ENCODE measurements around the gene PPIF. TPM values are rescaled to one million over a fixed set of nuclear protein-coding genes. Genes with fewer than 3 reads are reported as not detected.

Gene PPIF
- total and polyA plus RNA-seq, 2 of the 13 experiments (the other 11 are each of a cell fraction or from before 2014, with no cell fraction given): 147 to 157 TPM

GRCh38 chr10:79380125-79380945 lies 33.1 kb downstream of the PPIF start (continued):
- TF ChIP-seq TIGD3 (CRISPR knock-in tag; IDR thresholded peaks at IDR 0.05; ENCODE audit: borderline replicate concordance) (no peak), ZNF576 (CRISPR knock-in tag; IDR thresholded peaks at IDR 0.05) (no peak), PPARG (CRISPR knock-in tag; conservative IDR thresholded peaks at IDR 0.05) (0 out of 2 replicates have a peak, but pooled peaks have one; percentile 26), EED (CRISPR knock-in tag; IDR thresholded peaks at IDR 0.05) (no peak), DNMT3B (CRISPR knock-in tag; conservative IDR thresholded peaks at IDR 0.05) (0 out of 2 replicates have a peak, but pooled peaks have one; percentile 66), FOSL2 (CRISPR knock-in tag; IDR thresholded peaks at IDR 0.05) (peak; percentile 73), ZNF891 (CRISPR knock-in tag; IDR thresholded peaks at IDR 0.05) (peak; percentile 70; the same call in 1 of the 2 replicates), ZNF569 (CRISPR knock-in tag; IDR thresholded peaks at IDR 0.05; ENCODE audit: borderline replicate concordance) (peak; percentile 70; the same call in 1 of the 2 replicates), HOXA9 (CRISPR knock-in tag; IDR thresholded peaks at IDR 0.05; ENCODE audit: borderline replicate concordance) (no peak), ZKSCAN1 (IDR thresholded peaks at IDR 0.05; ENCODE audit: low read length) (no peak), ZNF543 (CRISPR knock-in tag; IDR thresholded peaks at IDR 0.05) (0 out of 2 replicates have a peak, but pooled peaks have one; percentile 21), ZNF230 (CRISPR knock-in tag; IDR thresholded peaks at IDR 0.05) (0 out of 2 replicates have a peak, but pooled peaks have one; percentile 72), ZNF589 (CRISPR knock-in tag; conservative IDR thresholded peaks at IDR 0.05) (no peak), ZNF660 (CRISPR knock-in tag; IDR thresholded peaks at IDR 0.05; ENCODE audit: borderline replicate concordance, low read depth) (no peak), ZBED4 (CRISPR knock-in tag; IDR thresholded peaks at IDR 0.05; ENCODE audit: borderline replicate concordance) (peak; percentile 33; the same call in 1 of the 2 replicates), SMYD3 (CRISPR knock-in tag; IDR thresholded peaks at IDR 0.05) (no peak; the same call in 1 of the 2 replicates), TBX3 (IDR thresholded peaks at IDR 0.05; ENCODE audit: borderline replicate concordance) (no peak; the same call in 1 of the 2 replicates), GATAD1 (CRISPR knock-in tag; IDR thresholded peaks at IDR 0.05) (0 out of 2 replicates have a peak, but pooled peaks have one; percentile 42), AGO2 (optimal IDR thresholded peaks at IDR 0.05; ENCODE audit: low read depth, low read length) (no peak)
- TF ChIP-seq, protein P1, sequence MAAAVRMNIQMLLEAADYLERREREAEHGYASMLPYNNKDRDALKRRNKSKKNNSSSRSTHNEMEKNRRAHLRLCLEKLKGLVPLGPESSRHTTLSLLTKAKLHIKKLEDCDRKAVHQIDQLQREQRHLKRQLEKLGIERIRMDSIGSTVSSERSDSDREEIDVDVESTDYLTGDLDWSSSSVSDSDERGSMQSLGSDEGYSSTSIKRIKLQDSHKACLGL (CRISPR knock-in tag; IDR thresholded peaks at IDR 0.05): no peak; the same call in 1 of the 2 replicates
- TF ChIP-seq, protein P2, sequence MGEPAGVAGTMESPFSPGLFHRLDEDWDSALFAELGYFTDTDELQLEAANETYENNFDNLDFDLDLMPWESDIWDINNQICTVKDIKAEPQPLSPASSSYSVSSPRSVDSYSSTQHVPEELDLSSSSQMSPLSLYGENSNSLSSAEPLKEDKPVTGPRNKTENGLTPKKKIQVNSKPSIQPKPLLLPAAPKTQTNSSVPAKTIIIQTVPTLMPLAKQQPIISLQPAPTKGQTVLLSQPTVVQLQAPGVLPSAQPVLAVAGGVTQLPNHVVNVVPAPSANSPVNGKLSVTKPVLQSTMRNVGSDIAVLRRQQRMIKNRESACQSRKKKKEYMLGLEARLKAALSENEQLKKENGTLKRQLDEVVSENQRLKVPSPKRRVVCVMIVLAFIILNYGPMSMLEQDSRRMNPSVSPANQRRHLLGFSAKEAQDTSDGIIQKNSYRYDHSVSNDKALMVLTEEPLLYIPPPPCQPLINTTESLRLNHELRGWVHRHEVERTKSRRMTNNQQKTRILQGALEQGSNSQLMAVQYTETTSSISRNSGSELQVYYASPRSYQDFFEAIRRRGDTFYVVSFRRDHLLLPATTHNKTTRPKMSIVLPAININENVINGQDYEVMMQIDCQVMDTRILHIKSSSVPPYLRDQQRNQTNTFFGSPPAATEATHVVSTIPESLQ (CRISPR knock-in tag; conservative IDR thresholded peaks at IDR 0.05): no peak

Measured in HepG2 (cell line).